Measurements from ENCODE around the gene SIRPG. TPM values are rescaled to one million over a fixed set of nuclear protein-coding genes. Genes with fewer than 3 reads are reported as not detected.
A peak's percentile ranks its signal among the peaks of the same experiment; 100 is the strongest.

The SIRPG gene
- total and polyA plus RNA-seq, 12 donors = 0.25 to 2.0 (median 0.55) TPM; not detected in 3

GRCh38 chr20:1627200-1627550 lies 30.4 kb downstream of the SIRPG start:
- Histone ChIP-seq H3K4me3 (no peak overlapping the region), H3K27ac (no peak overlapping the region), H3K36me3 (replicated peaks in 1 of 2) (no peaks in the 10 kb centered on the region), H3K27me3 (no peaks in the 10 kb centered on the region), H3K9me3 (replicated peaks in 1 of 3) (no peaks in the 10 kb centered on the region), H3K4me1 (replicated peaks in 1 of 2) (no peaks in the 10 kb centered on the region)
- WGBS, 4 donors = 57 to 87% (median 68%) methylated on average over 2 of the region's 2 CpGs
- intact Hi-C loops (cut with DNase I) = no loop called here
- DNase-seq = no peak
- TF ChIP-seq POLR2A (IDR thresholded peaks at IDR 0.05) = no peak
- TF ChIP-seq CTCF (IDR thresholded peaks at IDR 0.05) = no peak

- WGBS, 4 donors = 48 to 62% (median 56%) methylated on average over 3 of the region's 3 CpGs
- no peak overlapping the region for H3K27ac ChIP-seq
- intact Hi-C loops (cut with DNase I) = no loop called here
- no peaks in the 10 kb centered on the region for H3K9me3 ChIP-seq (replicated peaks in 1 of 3)
- H3K36me3 ChIP-seq (replicated peaks in 1 of 2) = no peaks in the 10 kb centered on the region
- H3K27me3 ChIP-seq = no peaks in the 10 kb centered on the region
- H3K4me1 ChIP-seq (replicated peaks in 1 of 2) = no peaks in the 10 kb centered on the region
- DNase-seq = peak in 1 of 7 donors; percentile 14
- no peak overlapping the region for H3K4me3 ChIP-seq
- TF ChIP-seq CTCF (IDR thresholded peaks at IDR 0.05) (no peak), POLR2A (IDR thresholded peaks at IDR 0.05) (no peak)
Observed at GRCh38 chr20:1626528-1627199, 30.9 kb downstream of the SIRPG start.

GRCh38 chr20:1625083-1625690 lies 32.4 kb downstream of the SIRPG start:
- no peak for TF ChIP-seq CTCF (IDR thresholded peaks at IDR 0.05)
- no peak for TF ChIP-seq POLR2A (IDR thresholded peaks at IDR 0.05)
- Histone ChIP-seq H3K27me3 (no peaks in the 10 kb centered on the region), H3K4me3 (no peak overlapping the region), H3K9me3 (replicated peaks in 1 of 3) (no peaks in the 10 kb centered on the region), H3K4me1 (replicated peaks in 1 of 2) (no peaks in the 10 kb centered on the region), H3K27ac (no peak overlapping the region), H3K36me3 (replicated peaks in 1 of 2) (no peaks in the 10 kb centered on the region)
- intact Hi-C loops (cut with DNase I) = no loop called here
- no peak for DNase-seq
- WGBS, 4 donors = 48 to 60% (median 59%) methylated on average over 2 of the region's 2 CpGs

GRCh38 chr20:1623501-1624205 lies 33.9 kb downstream of the SIRPG start:
- H3K27ac ChIP-seq = no peak overlapping the region
- H3K4me3 ChIP-seq = no peak overlapping the region
- intact Hi-C loops (cut with DNase I) = no loop called here
- no peaks in the 10 kb centered on the region for H3K27me3 ChIP-seq
- no peak for DNase-seq
- 80 to 86% (median 84%) methylated on average over 12 to 14 of the region's 14 CpGs for WGBS, 4 donors
- TF ChIP-seq POLR2A (IDR thresholded peaks at IDR 0.05) (no peak), CTCF (IDR thresholded peaks at IDR 0.05) (no peak)
- H3K36me3 ChIP-seq (replicated peaks in 1 of 2) = no peaks in the 10 kb centered on the region
- H3K4me1 ChIP-seq (replicated peaks in 1 of 2) = no peaks in the 10 kb centered on the region
- no peaks in the 10 kb centered on the region for H3K9me3 ChIP-seq (replicated peaks in 1 of 3)

Measured in adrenal gland (tissue), 12 donors.